GM10847 (cell line): ENCODE data around the gene LDHD.

Source experiments
- POLR2A ChIP-seq: IDR thresholded peaks from 2 replicates; pipeline ENCODE4 v1.6.1; 2011; ENCODE audit not compliant: insufficient read length; ENCODE audit errors: extremely low read depth

The LDHD gene

DNA sequence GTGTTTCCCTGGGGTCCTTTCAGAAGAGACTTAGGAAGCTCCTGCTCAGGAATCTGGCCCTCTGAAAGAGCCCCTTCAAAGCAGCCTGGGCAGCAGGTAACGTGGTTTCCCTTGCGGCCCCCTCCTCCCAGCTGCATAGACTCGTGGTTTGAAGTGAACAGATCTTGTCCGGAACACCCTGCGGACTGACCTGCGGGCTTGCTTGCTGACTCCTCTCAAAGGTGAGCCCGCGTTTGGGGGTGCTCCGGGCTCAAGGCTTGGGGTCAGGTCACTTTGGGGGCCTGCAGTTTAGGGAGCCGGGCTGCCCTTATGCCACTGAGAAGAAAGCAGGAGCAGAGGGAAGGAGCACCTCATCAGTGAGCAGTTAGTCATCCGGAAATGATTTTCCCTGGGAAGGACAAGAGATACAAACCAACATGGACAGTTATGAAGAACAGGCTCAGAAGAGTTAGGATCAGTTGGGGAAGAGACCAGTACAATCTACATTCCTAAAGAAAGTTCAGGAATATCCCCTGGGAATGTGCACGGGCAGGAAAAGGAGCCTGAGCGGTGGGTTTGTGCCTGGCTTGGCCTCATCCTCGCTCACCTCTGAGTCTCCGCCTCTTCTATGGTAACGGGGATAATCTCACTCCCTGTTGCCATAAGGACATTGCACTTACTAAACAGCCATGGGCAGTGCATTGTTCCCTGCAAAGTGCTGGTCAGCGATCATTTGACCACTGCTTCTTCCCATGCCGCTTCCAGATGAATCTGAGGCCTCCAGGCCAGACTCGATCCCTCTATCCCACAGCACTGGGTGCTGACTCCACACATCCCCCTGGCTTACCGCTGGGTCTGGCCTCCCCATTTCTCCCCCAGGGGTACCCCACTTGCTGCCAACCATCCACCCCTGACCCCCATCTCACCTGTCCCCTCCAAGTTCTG lies 10.0 kb downstream of the LDHD start:
- TF ChIP-seq POLR2A = no peak

DNA sequence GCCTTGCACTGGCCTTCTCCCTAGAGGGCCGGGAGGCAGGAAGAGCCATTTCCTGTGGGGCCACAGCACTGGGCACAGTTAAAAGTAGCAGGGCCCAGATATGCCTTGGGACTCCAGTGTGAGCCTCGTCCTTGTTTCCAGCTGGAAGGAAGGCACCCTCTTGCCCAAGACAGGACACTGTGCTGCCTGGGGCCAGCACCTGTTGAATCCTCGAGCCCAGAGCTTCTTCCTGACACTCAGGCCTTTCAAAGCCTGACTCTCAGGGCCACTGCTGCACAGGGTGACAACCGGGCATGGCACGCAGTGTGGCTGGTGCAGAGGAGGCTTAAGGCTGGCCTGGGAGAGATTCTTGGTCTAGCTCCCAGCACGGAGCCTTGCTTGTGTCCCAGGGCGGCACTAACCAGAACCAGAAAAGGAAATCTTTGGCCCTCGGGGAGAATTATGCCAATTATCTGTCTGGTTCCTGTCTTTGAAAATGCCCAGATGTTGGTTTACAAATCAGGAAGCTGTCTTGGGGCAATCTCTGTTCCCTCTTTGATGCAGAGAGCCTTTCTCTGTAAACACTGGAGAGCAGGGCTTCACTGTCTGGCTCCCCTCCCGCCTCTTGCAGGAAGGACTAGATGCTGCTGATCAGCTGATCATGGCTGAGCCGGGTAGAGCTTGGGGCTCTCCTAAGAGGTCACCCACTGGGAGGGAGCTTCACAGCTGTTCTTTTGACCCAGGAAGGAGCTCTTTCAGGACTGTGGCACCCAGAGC lies 11.1 kb downstream of the LDHD start:
- TF ChIP-seq POLR2A = no peak

DNA sequence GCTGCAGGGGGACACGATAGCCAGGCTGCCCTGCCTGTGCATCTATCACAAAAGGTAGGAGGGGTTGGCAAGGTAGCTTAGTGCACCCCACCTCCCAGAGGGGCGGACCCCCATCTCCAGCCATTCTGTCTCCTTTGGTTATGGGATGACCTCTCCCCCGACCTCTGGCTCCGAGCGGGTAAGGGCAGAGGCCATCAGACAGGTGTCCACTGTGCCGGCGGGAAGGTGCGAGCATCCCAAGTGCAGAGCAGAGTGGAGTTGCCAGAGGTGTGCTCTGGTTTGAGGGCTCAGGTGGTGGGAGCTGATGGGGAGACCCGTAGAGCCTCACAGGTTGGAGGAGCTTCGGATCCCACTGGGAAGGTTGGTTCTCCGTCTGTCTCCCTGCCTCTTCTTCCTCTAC lies 11.7 kb downstream of the LDHD start:
- no peak for TF ChIP-seq POLR2A

DNA sequence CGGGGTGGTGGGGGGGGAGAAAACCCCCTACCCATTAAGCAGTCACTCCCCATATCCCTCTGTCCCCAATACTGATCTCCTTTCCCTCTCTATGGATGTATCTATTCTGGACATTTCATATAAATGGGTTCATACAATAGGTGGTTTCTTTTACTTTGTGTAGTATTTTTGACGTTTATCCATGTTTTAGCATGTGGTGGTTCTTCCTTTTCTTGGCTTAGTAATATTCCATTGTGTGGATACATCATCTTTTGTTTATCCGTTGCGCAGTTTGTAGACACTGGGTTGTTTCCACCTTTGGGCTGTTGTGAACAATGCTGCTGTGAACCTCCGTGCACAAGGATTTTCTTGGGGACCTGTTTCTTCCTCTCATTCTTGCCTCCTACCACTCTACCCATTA lies 12.6 kb downstream of the LDHD start:
- TF ChIP-seq POLR2A = no peak

DNA sequence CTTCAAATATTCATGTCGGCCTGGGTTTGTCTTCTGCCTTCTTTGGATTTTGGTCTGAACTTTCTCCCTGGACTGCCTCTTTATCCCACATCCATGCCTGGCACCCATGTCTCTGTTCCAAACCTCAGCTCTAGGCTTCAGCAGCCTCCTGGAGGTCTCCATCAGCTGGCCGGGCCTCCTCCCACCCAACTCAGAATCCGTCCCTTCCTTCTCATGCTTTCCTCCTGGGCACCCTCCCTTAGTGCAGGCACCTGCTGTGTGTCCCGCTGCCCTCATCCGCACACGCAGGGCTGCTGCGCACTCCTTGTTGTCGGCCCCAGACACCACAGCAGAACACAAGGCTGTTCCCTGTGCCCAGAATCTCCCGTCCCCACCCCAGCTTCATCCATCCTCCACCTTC lies 14.0 kb downstream of the LDHD start:
- no peak for TF ChIP-seq POLR2A

DNA sequence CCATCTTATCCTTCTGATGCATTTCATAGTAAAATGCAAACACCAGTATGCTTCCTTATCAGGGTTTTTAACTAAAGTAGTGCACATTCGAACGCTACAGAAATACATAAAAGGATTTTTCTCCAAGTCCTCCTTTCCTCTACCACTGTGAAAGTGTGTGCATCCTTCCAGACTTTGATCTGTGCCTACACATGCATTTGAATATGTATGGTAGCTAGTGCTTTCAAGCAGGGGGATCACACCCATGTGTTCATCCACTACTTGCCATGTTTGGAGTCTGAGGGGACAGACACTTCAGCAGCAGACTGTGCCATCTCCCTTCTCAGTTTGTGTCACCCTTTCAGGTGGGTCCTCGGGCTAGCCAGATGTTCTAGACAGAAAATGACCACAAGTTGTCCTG lies 14.9 kb downstream of the LDHD start:
- no peak for TF ChIP-seq POLR2A

DNA sequence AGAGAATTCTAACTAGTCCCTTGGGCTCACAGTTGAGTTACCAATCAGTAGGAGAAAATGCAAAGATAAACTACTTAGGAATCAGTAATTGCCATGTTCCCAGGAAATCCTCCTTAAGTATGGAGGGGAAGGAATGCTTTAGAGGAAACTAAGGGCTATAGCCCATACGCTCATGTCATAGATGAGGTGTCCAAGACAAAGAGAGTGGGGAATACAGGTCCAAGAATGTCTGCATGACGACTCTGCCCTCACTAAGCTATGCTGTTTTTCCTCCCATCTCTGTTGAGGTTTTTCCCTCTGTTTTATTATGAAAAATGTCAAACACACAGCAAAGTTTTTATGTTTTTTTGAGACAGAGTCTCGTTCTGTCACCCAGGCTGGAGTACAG lies 16.0 kb downstream of the LDHD start:
- TF ChIP-seq POLR2A = no peak

DNA sequence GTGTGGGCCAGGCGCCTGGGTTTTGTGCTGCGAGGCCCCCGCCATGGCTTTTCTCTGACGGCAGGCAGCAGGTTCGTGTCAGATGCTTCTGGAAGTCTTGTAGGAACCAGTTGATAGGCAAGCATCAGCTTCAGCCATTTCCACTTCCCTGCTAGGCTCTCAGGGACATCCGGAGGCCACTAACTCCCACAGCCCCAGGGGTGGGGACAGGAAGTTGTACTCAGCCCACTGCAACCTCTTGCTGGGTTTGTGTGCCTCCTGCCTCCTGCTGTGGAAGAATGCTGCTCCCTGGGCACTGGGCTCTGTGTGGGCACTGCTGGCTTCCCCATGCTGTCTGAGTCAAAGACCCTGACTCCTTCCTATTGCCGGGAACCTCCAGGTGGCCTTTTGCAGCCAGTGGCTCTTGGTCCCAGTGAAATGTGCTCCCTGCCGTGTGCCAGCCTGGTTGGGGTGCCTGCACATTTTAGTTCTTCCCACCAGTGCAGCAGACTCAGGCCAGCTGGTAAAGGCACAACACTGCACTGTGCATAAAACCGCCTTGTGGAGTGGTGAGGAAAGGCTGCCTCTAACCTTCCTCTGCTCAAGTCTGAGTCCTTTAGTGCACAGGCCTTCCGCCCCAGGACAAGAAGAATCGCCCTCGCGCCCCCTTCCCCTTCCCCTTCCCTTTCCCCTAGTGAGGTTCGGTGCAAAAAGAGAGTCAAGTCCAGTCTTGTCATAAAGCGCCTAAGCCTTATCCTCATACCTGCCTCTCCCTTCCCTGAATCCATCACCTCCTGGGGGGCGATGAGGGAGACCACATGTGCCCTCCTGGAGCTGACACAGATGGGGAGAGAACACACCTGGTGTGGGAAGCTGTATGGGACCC lies 16.6 kb downstream of the LDHD start:
- TF ChIP-seq POLR2A = no peak

DNA sequence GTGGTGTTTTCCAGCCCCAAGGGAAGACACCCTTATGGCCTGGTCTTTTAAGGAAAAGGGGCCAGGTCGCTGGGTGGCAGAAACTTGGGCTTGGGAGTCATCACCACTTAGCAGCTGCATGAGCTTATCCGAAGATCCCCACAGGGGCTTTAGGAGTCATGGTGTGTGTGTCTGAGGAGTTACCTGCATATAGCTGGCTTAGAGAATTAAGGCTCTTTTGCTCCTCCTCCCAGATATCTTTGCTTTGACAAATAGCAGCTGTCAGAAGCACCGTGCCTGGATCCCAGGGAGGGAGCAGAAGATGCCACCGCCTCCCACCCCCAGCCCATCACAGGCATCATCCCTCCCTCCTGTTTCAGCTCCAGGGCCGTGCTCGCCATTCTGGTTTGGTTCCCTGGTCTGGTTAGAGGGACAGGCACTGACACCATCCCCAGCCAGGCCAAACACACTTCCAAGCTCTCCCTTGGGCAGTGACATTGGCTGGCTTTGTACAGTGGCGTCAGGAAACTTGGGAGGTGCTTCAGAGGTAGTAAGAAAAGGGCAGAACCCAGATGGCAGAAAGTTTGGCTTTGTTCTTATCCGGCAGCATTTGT lies 17.4 kb downstream of the LDHD start:
- no peak for TF ChIP-seq POLR2A

DNA sequence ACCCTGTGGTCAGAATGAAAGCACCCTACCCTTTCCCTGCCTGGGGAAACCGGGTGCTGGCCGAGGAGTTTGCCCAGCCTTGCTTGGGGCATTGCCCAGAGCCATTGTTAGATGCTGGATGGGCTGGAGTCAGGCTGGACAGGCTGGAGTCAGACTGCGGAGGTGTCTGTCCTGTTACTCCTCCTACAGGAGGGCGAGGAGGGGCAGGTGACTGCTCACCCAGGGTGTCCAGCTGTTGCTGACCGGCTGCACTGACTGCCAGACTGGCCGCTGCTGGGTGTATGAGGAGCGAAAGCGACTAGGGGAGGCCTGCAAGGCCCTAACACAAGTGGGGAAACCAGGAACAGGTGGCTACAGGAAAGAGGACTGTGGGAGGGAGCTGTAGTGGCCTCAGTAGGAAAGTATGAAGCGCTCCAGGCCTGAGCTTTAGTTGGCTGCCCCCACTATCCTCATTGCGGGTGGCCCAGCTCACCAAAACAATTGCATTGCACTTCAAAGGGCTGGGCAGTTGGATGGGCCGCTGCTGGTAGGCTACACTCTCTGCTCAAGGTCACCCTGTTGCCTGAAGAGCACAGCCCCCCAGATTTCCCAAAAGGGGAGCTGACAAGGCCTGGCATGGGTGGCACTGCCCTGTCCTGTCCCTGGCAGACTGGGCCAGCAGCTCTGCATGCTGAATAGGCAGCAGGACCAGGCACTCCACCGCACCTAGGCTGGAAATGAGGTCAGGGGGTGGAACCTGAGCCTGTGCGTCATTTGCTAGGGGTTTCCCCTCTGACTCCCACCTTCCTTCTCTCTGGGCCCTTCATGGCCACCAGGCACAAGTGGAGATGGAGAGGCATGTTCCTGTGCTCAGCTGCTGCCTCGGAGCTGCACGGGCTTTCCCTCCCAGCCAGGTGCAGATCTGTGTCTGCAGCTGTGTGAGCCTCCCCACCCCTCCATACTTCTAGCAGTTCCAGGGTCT lies 18.4 kb downstream of the LDHD start:
- TF ChIP-seq POLR2A = no peak

DNA sequence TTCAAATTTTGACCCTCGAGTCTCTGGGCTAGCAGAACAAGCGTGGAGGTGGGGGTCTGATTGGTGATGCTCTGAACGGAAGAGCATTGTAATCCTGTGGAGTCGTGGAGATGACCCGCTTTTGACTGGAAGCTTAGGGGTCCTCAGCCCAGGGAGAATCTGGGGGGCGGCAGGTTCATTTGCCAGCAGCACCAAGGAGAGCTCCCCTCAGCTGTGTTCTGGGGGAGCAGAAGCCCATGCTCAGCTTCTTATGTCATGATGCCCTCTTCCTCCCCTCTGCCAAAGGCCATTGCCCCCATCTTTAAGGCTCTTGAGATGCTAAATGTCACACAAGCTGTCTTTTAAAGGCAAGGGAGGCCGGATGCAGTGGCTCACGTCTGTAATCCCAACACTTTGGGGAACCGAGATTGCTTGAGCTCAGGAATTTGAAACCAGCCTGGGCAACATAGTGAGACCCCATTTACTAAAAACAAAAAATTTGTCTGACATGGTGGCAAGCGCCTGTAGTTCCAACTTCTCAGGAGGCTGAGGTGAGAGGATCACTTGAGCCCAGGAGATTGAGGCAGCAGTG lies 19.3 kb downstream of the LDHD start:
- TF ChIP-seq POLR2A = no peak

DNA sequence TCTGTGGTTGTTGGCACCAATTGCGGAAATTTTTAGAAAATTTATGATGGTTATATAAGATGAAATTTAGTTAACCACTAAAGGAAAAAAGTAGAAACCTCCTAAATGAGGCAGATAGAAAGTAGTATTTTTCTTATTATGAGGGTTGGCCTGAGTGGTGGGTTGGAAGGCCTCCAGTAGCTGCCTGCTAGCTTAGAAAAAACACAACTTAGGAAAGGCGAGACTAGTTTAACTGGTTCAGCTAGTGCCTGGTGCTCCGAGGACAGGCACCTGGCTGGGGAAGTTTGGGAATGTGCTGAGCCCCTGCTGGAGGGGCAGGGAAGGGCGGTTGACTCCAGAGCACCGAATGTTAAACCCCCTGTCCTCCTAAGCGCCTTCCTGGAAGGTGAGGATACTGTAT lies 19.9 kb downstream of the LDHD start:
- TF ChIP-seq POLR2A = no peak

DNA sequence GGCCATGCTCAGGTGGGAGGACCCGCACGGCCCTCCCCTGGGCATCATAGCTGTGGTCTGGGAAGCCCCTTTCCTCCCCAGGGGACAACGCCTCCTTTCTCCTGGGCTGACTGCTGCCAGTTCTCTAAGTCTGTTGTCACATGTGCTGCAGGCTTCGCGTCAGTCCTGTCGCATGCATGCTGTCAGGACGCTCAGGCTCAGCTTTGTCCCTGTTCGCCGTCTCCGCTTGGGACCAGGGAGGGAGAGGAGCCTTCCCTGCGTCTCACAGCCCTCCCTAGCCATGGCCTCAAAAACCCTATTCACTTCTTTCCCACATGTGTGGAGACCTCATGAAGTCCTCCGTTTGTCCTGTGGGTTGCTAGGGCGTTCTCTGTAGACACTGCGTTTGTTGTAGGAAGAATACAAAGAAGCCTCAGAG lies 21.4 kb downstream of the LDHD start:
- no peak for TF ChIP-seq POLR2A
